ENCODE measurements around the gene ADARB1. TPM values are rescaled to one million over a fixed set of nuclear protein-coding genes. Genes with fewer than 3 reads are reported as not detected.

ADARB1 gene
- polyA plus RNA-seq, 1 donor (not counting 4 experiments of a cell fraction or from before 2014, with no cell fraction given) = 13.0 TPM

DNA sequence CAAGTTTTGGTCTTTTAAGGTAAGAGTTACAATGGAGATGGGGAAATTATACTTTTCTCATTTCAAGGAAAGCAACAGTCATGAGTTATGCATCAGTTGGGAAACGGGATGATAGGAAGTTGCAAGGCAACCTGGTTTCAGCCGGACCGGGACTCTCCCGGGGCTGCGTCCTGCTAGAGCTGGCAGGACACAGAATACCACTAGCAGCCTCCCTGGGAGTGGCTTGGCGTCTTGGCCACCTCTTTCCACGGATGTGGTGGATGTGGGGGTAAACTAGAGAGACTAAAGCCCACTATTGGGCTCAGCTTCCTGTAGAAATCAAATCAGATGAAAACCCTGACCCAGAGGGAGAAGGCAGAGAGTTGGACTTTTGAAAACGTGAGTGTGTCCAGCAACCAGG lies 71.9 kb downstream of the ADARB1 start:
- Histone ChIP-seq H3K27ac (ENCODE audit: control insufficient read depth, insufficient read depth, low read length) (no peak overlapping the region), H3K4me1 (ENCODE audit: control insufficient read depth, extremely low read depth, insufficient read depth, low read length) (peaks cover 12% of the 10 kb centered on the region), H3K27me3 (ENCODE audit: control insufficient read depth, extremely low read depth, insufficient read depth, low read length) (no peaks in the 10 kb centered on the region), H2AFZ (ENCODE audit: control insufficient read depth, low read length) (no peak overlapping the region), H3K9me3 (ENCODE audit: control insufficient read depth, low read depth, low read length) (no peaks in the 10 kb centered on the region), H4K20me1 (ENCODE audit: control insufficient read depth, extremely low read depth, insufficient read depth, low read length) (no peaks in the 10 kb centered on the region), H3K79me2 (ENCODE audit: control insufficient read depth, insufficient read depth, low read length) (no peaks in the 10 kb centered on the region), H3K9me1 (ENCODE audit: control insufficient read depth, extremely low read depth, insufficient read depth, low read length) (no peaks in the 10 kb centered on the region), H3K4me2 (ENCODE audit: control insufficient read depth, extremely low read depth, insufficient read depth, low read depth, low read length) (no peak overlapping the region), H3K9ac (ENCODE audit: control insufficient read depth, extremely low read depth, insufficient read depth, low read length) (no peak overlapping the region), H3K36me3 (ENCODE audit: control insufficient read depth in 2 of 2, extremely low read depth in 1 of 2, insufficient read depth in 2 of 2, low read length in 2 of 2) (peaks cover 6 to 10% of the 10 kb centered on the region in 2 experiments), H3K4me3 (ENCODE audit: control insufficient read depth in 2 of 3, extremely low read depth in 1 of 3, insufficient read depth in 2 of 3, low read depth in 1 of 3, low read length in 3 of 3) (no peak overlapping the region)
- dilution Hi-C loops (cut with MboI; ENCODE audit: extremely low pct_ligation_motif_present, low sequenced_read_pairs) = no loop called here
- no peak for FAIRE-seq
- TF ChIP-seq, protein P1, sequence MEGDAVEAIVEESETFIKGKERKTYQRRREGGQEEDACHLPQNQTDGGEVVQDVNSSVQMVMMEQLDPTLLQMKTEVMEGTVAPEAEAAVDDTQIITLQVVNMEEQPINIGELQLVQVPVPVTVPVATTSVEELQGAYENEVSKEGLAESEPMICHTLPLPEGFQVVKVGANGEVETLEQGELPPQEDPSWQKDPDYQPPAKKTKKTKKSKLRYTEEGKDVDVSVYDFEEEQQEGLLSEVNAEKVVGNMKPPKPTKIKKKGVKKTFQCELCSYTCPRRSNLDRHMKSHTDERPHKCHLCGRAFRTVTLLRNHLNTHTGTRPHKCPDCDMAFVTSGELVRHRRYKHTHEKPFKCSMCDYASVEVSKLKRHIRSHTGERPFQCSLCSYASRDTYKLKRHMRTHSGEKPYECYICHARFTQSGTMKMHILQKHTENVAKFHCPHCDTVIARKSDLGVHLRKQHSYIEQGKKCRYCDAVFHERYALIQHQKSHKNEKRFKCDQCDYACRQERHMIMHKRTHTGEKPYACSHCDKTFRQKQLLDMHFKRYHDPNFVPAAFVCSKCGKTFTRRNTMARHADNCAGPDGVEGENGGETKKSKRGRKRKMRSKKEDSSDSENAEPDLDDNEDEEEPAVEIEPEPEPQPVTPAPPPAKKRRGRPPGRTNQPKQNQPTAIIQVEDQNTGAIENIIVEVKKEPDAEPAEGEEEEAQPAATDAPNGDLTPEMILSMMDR (optimal IDR thresholded peaks at IDR 0.05 in 1 of 3, IDR thresholded peaks at IDR 0.05 in 1 of 3, conservative IDR thresholded peaks at IDR 0.05 in 1 of 3; ENCODE audit: extremely low read depth in 1 of 3, insufficient read depth in 2 of 3, low read length in 3 of 3) = no peak
- TF ChIP-seq EZH2 (IDR thresholded peaks at IDR 0.05; ENCODE audit: low read length) = no peak
- no peak for DNase-seq (ENCODE audit: low read depth, low spot score)

- Histone ChIP-seq H3K4me3 (ENCODE audit: control insufficient read depth in 2 of 3, extremely low read depth in 1 of 3, insufficient read depth in 2 of 3, low read depth in 1 of 3, low read length in 3 of 3) (no peak overlapping the region), H3K79me2 (ENCODE audit: control insufficient read depth, insufficient read depth, low read length) (no peaks in the 10 kb centered on the region), H3K36me3 (ENCODE audit: control insufficient read depth in 2 of 2, extremely low read depth in 1 of 2, insufficient read depth in 2 of 2, low read length in 2 of 2) (peaks cover 6 to 10% of the 10 kb centered on the region in 2 experiments), H3K4me1 (ENCODE audit: control insufficient read depth, extremely low read depth, insufficient read depth, low read length) (peaks cover 12% of the 10 kb centered on the region), H4K20me1 (ENCODE audit: control insufficient read depth, extremely low read depth, insufficient read depth, low read length) (no peaks in the 10 kb centered on the region), H2AFZ (ENCODE audit: control insufficient read depth, low read length) (no peak overlapping the region), H3K9ac (ENCODE audit: control insufficient read depth, extremely low read depth, insufficient read depth, low read length) (no peak overlapping the region), H3K27me3 (ENCODE audit: control insufficient read depth, extremely low read depth, insufficient read depth, low read length) (no peaks in the 10 kb centered on the region), H3K9me3 (ENCODE audit: control insufficient read depth, low read depth, low read length) (no peaks in the 10 kb centered on the region), H3K4me2 (ENCODE audit: control insufficient read depth, extremely low read depth, insufficient read depth, low read depth, low read length) (no peak overlapping the region), H3K9me1 (ENCODE audit: control insufficient read depth, extremely low read depth, insufficient read depth, low read length) (no peaks in the 10 kb centered on the region), H3K27ac (ENCODE audit: control insufficient read depth, insufficient read depth, low read length) (no peak overlapping the region)
- TF ChIP-seq, protein P1 (optimal IDR thresholded peaks at IDR 0.05 in 1 of 3, IDR thresholded peaks at IDR 0.05 in 1 of 3, conservative IDR thresholded peaks at IDR 0.05 in 1 of 3; ENCODE audit: extremely low read depth in 1 of 3, insufficient read depth in 2 of 3, low read length in 3 of 3) = no peak
- TF ChIP-seq EZH2 (IDR thresholded peaks at IDR 0.05; ENCODE audit: low read length) = no peak
- FAIRE-seq (no peak), DNase-seq (ENCODE audit: low read depth, low spot score) (no peak)
- dilution Hi-C loops (cut with MboI; ENCODE audit: extremely low pct_ligation_motif_present, low sequenced_read_pairs) = no loop called here
Observed at GRCh38 chr21:45146801-45147200, 72.4 kb downstream of the ADARB1 start.
